Uterus (tissue), 4 donors: ENCODE data around the gene YARS1. TPM values are rescaled to one million over a fixed set of nuclear protein-coding genes. Genes with fewer than 3 reads are reported as not detected.
A peak's percentile ranks its signal among the peaks of the same experiment; 100 is the strongest.
"Not testable (repeated sequence)": the region's sequence is repeated elsewhere in the genome, so short reads cannot be mapped to it uniquely, and the experiment has no call there.

Source experiments
- DNase-seq, 2 donors: peaks; one replicate each; pipeline ENCODE4 v3.0.0-alpha.2; 2019 to 2020
- H3K27ac ChIP-seq, 2 donors: fragments of 200-600 bp; sonication (generic); 1 replicate in 1 of 2; 2 replicates in 1 of 2; pipeline ENCODE4 v1.5.1; 2016 to 2018
- H3K27me3 ChIP-seq, 2 donors: fragments of 200-600 bp; sonication (generic); one replicate each; pipeline ENCODE4 v1.5.1; 2018 to 2019; ENCODE audit warnings: control low read depth in 1 of 2
- H3K36me3 ChIP-seq, 2 donors: fragments of 200-600 bp; sonication (generic); one replicate each; pipeline ENCODE4 v1.5.1; 2019; ENCODE audit warnings: control low read depth in 1 of 2
- H3K4me1 ChIP-seq, 2 donors: fragments of 200-600 bp; sonication (generic); one replicate each; pipeline ENCODE4 v1.5.1; 2018 to 2019; ENCODE audit warnings: control low read depth in 1 of 2
- H3K4me3 ChIP-seq, 2 donors: fragments of 200-600 bp; sonication (generic); 1 replicate in 1 of 2; 2 replicates in 1 of 2; pipeline ENCODE4 v1.5.1; 2018 to 2019; ENCODE audit warnings: mild to moderate bottlenecking in 1 of 2
- H3K9me3 ChIP-seq, 2 donors: fragments of 200-600 bp; sonication (generic); one replicate each; pipeline ENCODE4 v1.5.1; 2019; ENCODE audit warnings: control low read depth in 1 of 2
- POLR2A ChIP-seq, 2 donors: fragments of 450-650 bp; IDR thresholded peaks; one replicate each; pipeline ENCODE4 v1.6.1; 2016; ENCODE audit warnings: antibody characterized with exemption in 2 of 2, mild to moderate bottlenecking in 1 of 2, moderate library complexity in 1 of 2
- intact Hi-C: fragments of 100-400 bp; cut with DNase I; formaldehyde crosslinking; loops from one replicate; pipeline ENCODE4 v1.15.1; 2023; ENCODE audit warnings: low total_unique reads
- total RNA-seq, 4 donors: library from RNA; depleted of rRNA in 3 of 4; stranded (reverse); fragments of >200 nt in 3 of 4; gene quantifications; one replicate each; pipeline versions ENCODE4 v1.1.0 to v1.2.4, GENCODE V29; 2014 to 2023
- TF ChIP-seq, protein P1 (sequence below), 4 experiments: fragments of 200-600 bp in 2 of 4; fragments of 450-650 bp in 2 of 4; sonication (generic) in 2 of 4; IDR thresholded peaks; one replicate each; pipeline ENCODE4 v1.5.1; 2016 to 2019; ENCODE audit warnings: antibody characterized with exemption in 4 of 4, mild to moderate bottlenecking in 2 of 4, moderate library complexity in 1 of 4
- donor health status: DM: yes; HTN: yes; CAD: no.

YARS1 gene
- total RNA-seq, 4 donors from 2014 or later, result 15.9 to 67.7 (median 30.4) TPM

DNA sequence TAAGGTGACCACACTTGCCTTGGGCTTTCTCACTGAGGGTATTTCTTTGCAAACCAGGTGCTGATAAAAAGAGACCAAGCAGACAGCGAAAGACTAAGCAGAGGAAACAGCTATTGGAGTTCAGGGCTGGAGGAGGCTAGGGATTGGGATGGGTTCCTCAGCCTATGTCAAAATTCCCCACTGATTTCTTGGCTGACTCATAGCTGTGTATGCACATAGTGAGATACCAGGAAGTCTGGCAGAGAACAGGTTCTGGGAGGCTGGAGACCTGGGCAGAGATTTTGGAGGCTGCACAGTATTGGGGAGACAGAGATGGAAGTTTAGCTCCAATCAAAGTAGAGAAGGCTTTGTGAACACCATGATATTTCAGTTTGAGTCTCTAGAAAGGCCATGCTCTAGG is 25.3 kb downstream of the YARS1 start:
- Histone ChIP-seq H3K4me1 (no peaks in the 10 kb centered on the region), H3K4me3 (no peak overlapping the region), H3K36me3 (no peaks in the 10 kb centered on the region), H3K27me3 (no peaks in the 10 kb centered on the region), H3K9me3 (no peaks in the 10 kb centered on the region), H3K27ac (no peak overlapping the region)
- TF ChIP-seq, protein P1, sequence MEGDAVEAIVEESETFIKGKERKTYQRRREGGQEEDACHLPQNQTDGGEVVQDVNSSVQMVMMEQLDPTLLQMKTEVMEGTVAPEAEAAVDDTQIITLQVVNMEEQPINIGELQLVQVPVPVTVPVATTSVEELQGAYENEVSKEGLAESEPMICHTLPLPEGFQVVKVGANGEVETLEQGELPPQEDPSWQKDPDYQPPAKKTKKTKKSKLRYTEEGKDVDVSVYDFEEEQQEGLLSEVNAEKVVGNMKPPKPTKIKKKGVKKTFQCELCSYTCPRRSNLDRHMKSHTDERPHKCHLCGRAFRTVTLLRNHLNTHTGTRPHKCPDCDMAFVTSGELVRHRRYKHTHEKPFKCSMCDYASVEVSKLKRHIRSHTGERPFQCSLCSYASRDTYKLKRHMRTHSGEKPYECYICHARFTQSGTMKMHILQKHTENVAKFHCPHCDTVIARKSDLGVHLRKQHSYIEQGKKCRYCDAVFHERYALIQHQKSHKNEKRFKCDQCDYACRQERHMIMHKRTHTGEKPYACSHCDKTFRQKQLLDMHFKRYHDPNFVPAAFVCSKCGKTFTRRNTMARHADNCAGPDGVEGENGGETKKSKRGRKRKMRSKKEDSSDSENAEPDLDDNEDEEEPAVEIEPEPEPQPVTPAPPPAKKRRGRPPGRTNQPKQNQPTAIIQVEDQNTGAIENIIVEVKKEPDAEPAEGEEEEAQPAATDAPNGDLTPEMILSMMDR (IDR thresholded peaks at IDR 0.05), result no peak
- no peak for TF ChIP-seq POLR2A (IDR thresholded peaks at IDR 0.05)
- intact Hi-C loops, result no loop called here
- no peak for DNase-seq

DNA sequence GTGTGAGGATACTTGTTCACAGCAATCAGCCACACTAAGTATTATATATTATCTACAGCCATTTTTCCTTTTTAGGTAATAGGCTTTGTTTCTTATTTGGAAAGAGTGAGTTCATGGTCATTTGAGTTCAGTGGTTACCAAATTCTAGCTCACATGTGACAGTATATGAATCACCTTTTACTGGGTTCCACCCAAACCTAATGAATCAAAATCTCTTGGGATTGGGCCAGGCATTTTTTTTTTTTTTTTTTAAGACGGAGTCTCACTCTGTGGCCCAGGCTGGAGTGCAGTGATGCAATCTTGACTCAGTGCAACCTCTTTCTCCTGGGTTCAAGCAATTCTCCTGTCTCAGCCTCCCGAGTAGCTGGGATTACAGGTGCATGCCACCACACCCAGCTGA is 27.8 kb downstream of the YARS1 start:
- DNase-seq, intact Hi-C loops, H3K9me3 ChIP-seq, H3K4me1 ChIP-seq, H3K36me3 ChIP-seq, H3K4me3 ChIP-seq, H3K27me3 ChIP-seq: not testable (repeated sequence)
- peak overlapping the region in 1 of 2 donors; percentile 45 for H3K27ac ChIP-seq

DNA sequence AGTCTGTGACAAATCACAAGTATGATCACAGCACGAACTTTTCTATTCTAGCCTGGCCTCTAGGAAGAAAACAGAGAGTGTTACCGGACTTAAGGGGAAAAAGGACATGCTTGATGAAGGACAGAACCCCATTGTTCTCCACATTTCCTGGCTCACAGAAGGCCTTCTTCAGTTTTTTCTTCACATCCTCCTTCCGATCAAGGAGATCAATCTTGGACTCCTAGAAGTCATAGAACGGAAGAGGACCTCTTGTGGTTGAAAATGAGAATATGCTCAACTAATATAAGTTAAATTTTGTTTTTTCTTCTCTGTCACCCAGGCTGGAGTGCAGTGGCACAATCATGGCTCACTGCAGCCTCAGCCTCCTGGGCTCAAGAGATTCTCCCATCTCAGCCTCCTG is 30.3 kb downstream of the YARS1 start:
- DNase-seq, result no peak
- Histone ChIP-seq H3K4me3 (no peak overlapping the region), H3K27ac (no peak overlapping the region), H3K27me3 (no peaks in the 10 kb centered on the region), H3K4me1 (no peaks in the 10 kb centered on the region), H3K9me3 (no peaks in the 10 kb centered on the region), H3K36me3 (no peaks in the 10 kb centered on the region)
- TF ChIP-seq POLR2A (IDR thresholded peaks at IDR 0.05), result no peak
- TF ChIP-seq, protein P1 (IDR thresholded peaks at IDR 0.05), result peak in 3 of 4 experiments; percentile 11 to 24 (median 17)
- intact Hi-C loops, result no loop called here

DNA sequence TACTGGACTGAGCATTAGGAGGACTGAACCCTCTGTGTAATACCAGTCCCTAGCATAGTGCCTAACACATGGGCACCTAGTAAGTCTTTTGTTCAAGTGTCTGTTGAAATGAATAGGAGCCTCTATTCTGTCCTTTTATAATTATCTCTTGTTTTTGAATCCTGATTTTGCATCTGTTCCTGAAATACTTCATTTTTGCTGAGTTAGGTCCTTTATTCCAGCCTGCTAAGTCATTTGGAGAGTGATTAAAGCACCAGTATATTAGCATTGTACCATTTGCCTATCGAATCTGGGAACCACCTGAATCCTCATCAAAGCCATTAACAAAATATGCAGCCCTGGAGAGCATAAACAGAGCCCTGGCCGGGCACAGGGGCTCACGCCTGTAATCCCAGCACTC is 32.3 kb downstream of the YARS1 start:
- Histone ChIP-seq H3K9me3 (no peaks in the 10 kb centered on the region), H3K4me3 (no peak overlapping the region), H3K27me3 (no peaks in the 10 kb centered on the region), H3K4me1 (no peaks in the 10 kb centered on the region), H3K27ac (no peak overlapping the region), H3K36me3 (no peaks in the 10 kb centered on the region)
- no peak for DNase-seq
- TF ChIP-seq POLR2A (IDR thresholded peaks at IDR 0.05), result no peak
- TF ChIP-seq, protein P1 (IDR thresholded peaks at IDR 0.05), result no peak
- intact Hi-C loops, result no loop called here

DNA sequence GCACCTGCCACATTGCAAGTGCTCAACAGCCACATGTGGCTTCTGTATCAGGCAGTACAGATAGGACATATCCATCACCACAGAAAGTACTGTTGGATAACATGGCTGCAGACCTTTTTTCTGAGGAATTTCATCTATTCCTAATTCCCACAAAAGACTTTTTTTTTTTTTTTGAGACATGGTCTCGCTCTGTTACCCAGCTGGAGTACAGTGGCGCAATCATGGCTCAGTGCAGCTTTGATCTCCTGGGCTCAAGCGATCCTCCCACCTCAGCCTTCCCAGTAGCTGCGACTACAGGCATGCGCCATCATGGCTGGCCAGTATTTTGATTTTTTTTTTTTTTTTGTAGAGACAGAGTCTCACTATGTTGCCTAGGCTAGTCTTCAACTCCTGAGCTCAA is 33.3 kb downstream of the YARS1 start:
- Histone ChIP-seq H3K9me3 (no peaks in the 10 kb centered on the region), H3K4me1 (no peaks in the 10 kb centered on the region), H3K36me3 (no peaks in the 10 kb centered on the region), H3K27me3 (no peaks in the 10 kb centered on the region), H3K27ac (no peak overlapping the region), H3K4me3 (no peak overlapping the region)
- no peak for TF ChIP-seq POLR2A (IDR thresholded peaks at IDR 0.05)
- TF ChIP-seq, protein P1 (IDR thresholded peaks at IDR 0.05), result no peak
- intact Hi-C loops, result no loop called here
- DNase-seq, result no peak

DNA sequence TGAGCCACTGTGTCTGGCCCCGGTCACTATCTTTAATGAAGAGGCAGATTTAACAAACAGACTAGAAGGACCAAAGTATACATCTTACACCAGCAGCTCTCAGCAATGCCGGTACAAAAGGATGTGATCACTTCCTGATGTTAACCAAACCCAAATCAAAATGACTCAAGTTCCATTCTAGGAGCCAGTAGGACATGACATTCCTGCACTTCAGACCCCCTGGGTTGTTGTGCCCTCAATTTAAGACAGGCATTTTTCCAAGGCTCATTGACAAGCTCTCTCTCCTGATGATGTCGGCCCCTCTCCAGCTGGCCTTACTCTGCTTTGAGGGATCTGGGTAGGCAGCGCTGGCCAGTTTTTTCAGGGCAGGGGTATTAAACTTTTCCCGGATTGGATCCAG is 35.1 kb downstream of the YARS1 start:
- Histone ChIP-seq H3K9me3 (no peaks in the 10 kb centered on the region), H3K27me3 (no peaks in the 10 kb centered on the region), H3K4me3 (no peak overlapping the region), H3K36me3 (no peaks in the 10 kb centered on the region), H3K4me1 (no peaks in the 10 kb centered on the region), H3K27ac (no peak overlapping the region)
- no peak for DNase-seq
- intact Hi-C loops, result no loop called here
- TF ChIP-seq, protein P1 (IDR thresholded peaks at IDR 0.05), result no peak
- TF ChIP-seq POLR2A (IDR thresholded peaks at IDR 0.05), result no peak
